Activated naive CD8-positive, alpha-beta T cell treated with anti-CD3 and anti-CD28 coated beads for 36 hours (primary cell): Measurements from ENCODE around the gene GLDN. TPM values are rescaled to one million over a fixed set of nuclear protein-coding genes. Genes with fewer than 3 reads are reported as not detected.

Source experiments
- DNase-seq: peaks from one replicate; pipeline ENCODE4 v3.0.0; 2021
- H3K27ac Mint-ChIP-seq: one replicate; pipeline ENCODE4 v1.8.0; 2022; ENCODE audit warnings: mild to moderate bottlenecking, moderate library complexity, mixed read lengths
- H3K27me3 Mint-ChIP-seq: one replicate; pipeline ENCODE4 v1.8.0; 2022; ENCODE audit warnings: mild to moderate bottlenecking, mixed read lengths
- H3K36me3 Mint-ChIP-seq: one replicate; pipeline ENCODE4 v1.8.0; 2021; ENCODE audit warnings: mild to moderate bottlenecking, mixed read lengths
- H3K4me1 Mint-ChIP-seq: one replicate; pipeline ENCODE4 v1.8.0; 2021; ENCODE audit warnings: mixed read lengths
- H3K4me3 Mint-ChIP-seq: one replicate; pipeline ENCODE4 v1.8.0; 2022; ENCODE audit warnings: mild to moderate bottlenecking, moderate library complexity, mixed read lengths
- H3K9me3 Mint-ChIP-seq: one replicate; pipeline ENCODE4 v1.8.0; 2022; ENCODE audit warnings: mixed read lengths
- total RNA-seq, 2 experiments: library from RNA; stranded (reverse); gene quantifications; one replicate each; pipeline ENCODE4 v1.2.3, GENCODE V29; 2021

The GLDN gene
- total RNA-seq, 2 experiments from 2014 or later = not detected

DNA sequence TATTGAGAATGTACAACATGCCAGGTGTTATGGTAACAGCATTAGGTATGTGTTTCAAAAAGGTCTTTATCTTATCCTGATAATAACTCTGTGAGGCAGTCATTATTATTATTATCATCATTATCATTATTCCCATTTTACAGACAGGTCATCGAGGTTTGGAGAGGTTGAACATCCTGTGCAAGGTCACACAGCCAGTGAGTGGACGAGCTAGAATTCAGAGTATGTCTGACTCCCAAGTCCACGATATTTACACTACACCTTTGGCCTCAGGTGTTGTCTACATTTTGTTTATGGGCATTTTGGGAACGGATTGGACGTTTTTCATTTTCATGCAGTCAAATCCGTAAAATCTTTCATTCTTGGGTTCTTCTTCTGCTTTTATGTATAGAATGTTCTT lies 24.0 kb downstream of the GLDN start:
- Mint-ChIP-seq H3K36me3 (no peaks in the 10 kb centered on the region), H3K9me3 (no peaks in the 10 kb centered on the region), H3K4me3 (no peak overlapping the region), H3K4me1 (no peaks in the 10 kb centered on the region), H3K27me3 (peaks cover 7% of the 10 kb centered on the region), H3K27ac (no peak overlapping the region)
- no peak for DNase-seq

DNA sequence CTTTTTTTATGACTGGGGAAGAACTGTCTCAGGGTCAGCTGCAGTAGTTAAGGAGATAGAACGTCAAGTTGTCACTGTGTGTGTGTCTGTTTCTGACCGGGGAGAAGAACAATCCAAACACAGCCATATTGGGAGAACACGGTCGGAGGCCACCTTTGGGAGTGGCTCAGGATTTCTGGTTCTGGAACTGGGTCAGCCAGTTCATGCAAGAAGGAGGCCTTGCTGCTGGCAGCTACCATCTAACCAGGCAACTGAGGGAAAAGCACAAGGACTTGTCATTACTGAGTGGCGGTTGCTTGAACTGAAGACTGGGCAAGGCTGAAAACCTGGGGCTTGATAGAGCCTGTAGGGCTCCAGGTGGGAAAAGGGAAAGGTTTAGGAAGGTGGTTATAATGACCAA lies 24.6 kb downstream of the GLDN start:
- Mint-ChIP-seq H3K27me3 (peaks cover 7% of the 10 kb centered on the region), H3K9me3 (no peaks in the 10 kb centered on the region), H3K4me3 (no peak overlapping the region), H3K36me3 (no peaks in the 10 kb centered on the region), H3K4me1 (no peaks in the 10 kb centered on the region), H3K27ac (no peak overlapping the region)
- DNase-seq = no peak

DNA sequence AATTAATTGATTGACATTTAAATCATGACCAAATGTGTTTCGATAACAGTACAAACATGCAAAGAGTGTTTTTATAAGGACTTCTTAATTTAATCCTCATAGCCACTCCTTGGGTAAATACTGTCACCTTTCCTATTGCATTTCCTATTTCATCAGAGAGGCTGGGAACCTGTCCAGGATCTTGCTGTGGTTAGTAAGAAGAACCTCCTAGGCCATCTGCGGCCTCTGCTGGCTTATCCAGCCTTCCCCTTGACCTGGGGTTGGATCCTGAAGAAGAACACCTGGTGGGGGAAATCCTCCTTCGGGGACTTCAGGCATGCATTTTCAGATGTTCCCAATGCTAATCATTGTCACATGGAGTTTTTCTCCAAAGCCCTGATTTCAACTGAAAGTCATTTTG lies 25.5 kb downstream of the GLDN start:
- Mint-ChIP-seq H3K4me3 (no peak overlapping the region), H3K27me3 (peaks cover 7% of the 10 kb centered on the region), H3K9me3 (no peaks in the 10 kb centered on the region), H3K27ac (no peak overlapping the region), H3K36me3 (no peaks in the 10 kb centered on the region), H3K4me1 (no peaks in the 10 kb centered on the region)
- DNase-seq = no peak

DNA sequence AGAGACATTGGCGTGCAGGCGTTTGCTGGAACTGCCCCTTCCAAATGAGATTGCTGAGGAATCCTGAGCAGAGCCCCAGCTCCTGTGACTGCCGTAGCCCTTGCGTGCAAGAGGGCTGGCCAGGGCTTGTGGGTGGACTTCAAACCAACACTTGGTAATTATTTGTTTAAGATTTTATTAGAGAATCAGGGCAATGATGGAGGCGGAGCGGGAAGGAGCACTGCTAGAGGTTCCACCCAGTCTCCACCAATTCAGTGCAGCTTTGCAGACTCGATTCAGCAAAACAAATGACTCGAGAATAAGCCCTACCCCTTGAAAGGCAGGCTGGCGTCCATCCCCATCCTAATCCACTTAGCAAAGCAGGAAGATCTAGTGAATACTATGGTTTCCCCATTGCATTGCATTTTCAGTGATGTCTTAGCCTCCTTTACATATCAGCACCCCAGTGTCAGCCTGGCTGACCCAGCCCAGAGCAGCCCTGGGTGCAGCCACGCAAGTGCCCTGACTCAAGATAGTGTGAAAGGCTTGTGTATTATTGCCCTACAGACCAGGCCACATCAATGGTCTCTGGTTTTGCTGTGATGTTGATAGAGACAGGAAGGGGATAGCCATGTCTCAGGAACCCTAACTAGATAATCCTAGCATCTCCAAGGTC lies 26.0 kb downstream of the GLDN start:
- Mint-ChIP-seq H3K9me3 (no peaks in the 10 kb centered on the region), H3K27me3 (peaks cover 7% of the 10 kb centered on the region), H3K4me1 (no peaks in the 10 kb centered on the region), H3K36me3 (no peaks in the 10 kb centered on the region), H3K27ac (no peak overlapping the region), H3K4me3 (no peak overlapping the region)
- no peak for DNase-seq

DNA sequence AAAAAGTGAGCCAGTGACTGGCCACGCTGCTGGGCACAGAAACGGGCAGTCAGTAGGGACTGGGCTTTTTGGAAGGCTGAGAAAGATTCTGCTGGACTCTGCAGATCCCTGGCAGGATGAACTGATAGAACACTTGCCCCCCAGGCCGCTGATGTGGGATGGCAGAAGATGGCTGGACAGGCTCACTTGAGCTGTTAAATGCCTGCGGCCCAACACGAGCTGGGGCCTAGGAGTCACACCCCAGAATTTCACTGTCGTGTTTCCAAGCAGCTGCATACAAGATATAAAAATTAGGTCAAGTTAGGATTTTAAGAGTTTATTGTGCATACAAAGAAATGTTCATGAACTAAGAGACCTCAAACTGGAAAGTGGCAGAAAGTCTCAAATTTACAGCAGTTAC lies 26.9 kb downstream of the GLDN start:
- Mint-ChIP-seq H3K27me3 (peaks cover 7% of the 10 kb centered on the region), H3K27ac (no peak overlapping the region), H3K9me3 (no peaks in the 10 kb centered on the region), H3K4me1 (no peaks in the 10 kb centered on the region), H3K36me3 (no peaks in the 10 kb centered on the region), H3K4me3 (no peak overlapping the region)
- DNase-seq = no peak

DNA sequence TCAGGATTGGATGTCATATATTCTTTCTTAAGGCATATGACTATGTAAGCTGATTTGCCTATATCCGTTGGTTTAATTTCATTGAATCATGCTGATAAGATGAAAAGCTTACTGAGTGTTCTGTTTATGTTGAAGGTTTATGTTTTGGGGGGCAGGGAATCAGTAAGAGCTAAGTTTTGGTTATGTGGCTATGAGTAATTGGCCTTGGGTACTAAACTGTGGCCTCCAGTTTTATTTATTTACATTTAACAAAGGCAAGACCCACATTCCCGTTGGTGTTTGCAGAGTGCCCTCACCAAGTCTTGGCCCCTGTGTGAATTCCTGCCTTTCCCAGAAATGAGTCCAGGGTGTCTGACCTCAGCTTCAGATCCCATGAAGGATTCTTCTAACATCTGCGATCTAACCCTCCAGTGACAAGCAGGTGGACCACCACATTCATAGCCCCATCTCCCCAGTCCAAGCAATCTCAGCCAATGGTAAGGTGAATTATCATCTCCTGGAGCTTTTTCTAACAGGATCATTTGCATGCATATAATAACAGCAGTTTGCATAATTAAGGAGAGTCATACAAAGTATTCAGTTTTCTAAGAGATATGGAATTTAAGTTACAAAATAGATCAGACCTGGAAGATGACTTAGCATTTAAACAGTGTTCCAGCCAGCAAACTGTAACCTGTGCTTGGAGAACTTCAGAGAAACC lies 27.4 kb downstream of the GLDN start:
- DNase-seq = no peak

DNA sequence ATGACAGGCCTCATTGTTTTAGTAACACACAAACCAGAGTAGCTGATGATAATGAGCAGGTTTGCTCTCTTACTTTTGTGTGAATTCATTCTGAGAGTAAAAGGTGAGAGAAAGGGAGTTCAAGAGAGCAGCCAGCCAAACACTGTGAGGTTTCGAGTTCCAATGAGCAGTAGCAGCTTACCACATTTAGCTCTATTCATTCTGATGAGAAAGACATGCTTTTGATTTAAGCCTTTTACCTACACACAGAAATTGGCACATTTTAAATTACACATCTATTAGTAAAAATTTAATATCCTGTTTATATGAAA lies 28.0 kb downstream of the GLDN start:
- H3K9me3 Mint-ChIP-seq = no peaks in the 10 kb centered on the region
- no peak overlapping the region for H3K4me3 Mint-ChIP-seq
- no peaks in the 10 kb centered on the region for H3K4me1 Mint-ChIP-seq
- no peaks in the 10 kb centered on the region for H3K36me3 Mint-ChIP-seq
- no peak overlapping the region for H3K27ac Mint-ChIP-seq
- peaks cover 7% of the 10 kb centered on the region for H3K27me3 Mint-ChIP-seq
- DNase-seq = no peak

More for the DNA sequence above, 27.4 kb downstream of the GLDN start:
- H3K27ac Mint-ChIP-seq = no peak overlapping the region
- H3K4me1 Mint-ChIP-seq = no peaks in the 10 kb centered on the region
- H3K27me3 Mint-ChIP-seq = peaks cover 7% of the 10 kb centered on the region
- no peaks in the 10 kb centered on the region for H3K36me3 Mint-ChIP-seq
- H3K9me3 Mint-ChIP-seq = no peaks in the 10 kb centered on the region
- H3K4me3 Mint-ChIP-seq = no peak overlapping the region

DNA sequence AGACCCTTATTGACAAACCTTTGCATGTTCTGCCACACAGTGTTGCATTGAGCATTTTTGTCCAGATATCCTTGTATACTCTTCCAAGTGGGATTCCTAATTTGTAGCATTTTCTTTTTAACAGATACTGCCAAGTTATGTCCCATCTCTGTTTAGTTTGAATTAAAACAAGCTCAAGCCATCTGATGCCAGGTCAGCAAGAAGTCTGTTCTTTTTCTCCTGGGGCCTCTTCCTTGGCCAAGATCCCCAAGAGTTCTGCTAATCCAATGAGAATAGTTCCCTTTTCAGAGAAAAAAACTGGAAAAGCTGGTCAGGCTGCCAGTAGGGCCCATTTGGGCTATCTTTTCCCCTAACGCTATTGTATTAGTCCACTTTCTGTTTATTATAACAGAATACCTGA lies 29.8 kb downstream of the GLDN start:
- Mint-ChIP-seq H3K36me3 (no peaks in the 10 kb centered on the region), H3K4me3 (no peak overlapping the region), H3K4me1 (no peaks in the 10 kb centered on the region), H3K27me3 (peaks cover under 1% of the 10 kb centered on the region), H3K9me3 (no peaks in the 10 kb centered on the region), H3K27ac (no peak overlapping the region)
- DNase-seq = no peak

DNA sequence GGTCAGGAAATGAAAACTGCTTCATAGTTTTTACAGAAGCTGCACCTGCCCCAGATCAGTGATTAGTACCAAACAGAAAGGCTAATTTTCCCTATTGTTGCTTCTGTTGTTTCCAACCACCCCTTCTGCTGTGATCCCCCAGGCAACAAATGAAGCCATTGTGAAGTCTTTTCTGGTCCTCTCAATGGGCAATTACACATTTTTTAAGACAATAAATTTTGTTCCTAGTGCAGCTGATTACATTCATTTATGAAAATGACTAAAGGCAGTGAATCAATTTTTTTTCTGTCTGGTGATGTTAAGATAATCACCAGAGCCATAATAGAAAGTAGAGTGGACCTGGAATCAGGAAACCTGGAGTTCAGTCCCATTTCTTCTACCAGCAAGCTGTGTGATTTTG lies 32.7 kb downstream of the GLDN start:
- Mint-ChIP-seq H3K4me1 (no peaks in the 10 kb centered on the region), H3K27ac (no peak overlapping the region), H3K4me3 (no peak overlapping the region), H3K9me3 (no peaks in the 10 kb centered on the region), H3K27me3 (no peaks in the 10 kb centered on the region), H3K36me3 (no peaks in the 10 kb centered on the region)
- no peak for DNase-seq

DNA sequence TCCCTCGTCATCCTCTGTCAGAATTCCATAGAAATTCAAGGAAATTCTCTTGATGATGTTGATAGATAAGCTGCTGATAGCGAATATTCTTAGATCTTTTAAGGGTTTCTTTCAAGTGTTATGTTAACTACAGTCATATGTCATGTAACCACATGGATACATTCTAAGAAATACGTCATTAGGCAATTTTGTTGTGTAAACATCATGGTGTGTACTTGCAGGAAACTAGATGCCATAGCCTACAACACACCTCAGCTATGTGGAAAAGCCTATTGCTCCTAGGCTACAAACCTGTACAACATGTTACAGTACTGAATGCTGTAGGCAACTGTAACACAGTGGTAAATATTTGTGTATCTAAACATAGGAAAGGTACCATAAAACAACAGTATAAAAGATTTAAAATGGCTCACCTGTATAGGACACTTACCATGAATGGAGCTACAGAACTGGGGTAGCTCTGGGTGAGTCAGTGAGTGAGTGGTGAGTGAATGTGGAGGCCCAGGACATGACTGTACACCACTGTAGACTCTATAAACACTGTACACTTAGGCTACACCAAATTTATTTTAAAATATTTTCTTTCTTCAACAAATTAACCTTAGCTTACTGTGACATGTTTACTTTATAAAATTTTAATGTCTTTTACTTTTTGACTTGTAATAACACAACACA lies 34.6 kb downstream of the GLDN start:
- no peaks in the 10 kb centered on the region for H3K9me3 Mint-ChIP-seq

DNA sequence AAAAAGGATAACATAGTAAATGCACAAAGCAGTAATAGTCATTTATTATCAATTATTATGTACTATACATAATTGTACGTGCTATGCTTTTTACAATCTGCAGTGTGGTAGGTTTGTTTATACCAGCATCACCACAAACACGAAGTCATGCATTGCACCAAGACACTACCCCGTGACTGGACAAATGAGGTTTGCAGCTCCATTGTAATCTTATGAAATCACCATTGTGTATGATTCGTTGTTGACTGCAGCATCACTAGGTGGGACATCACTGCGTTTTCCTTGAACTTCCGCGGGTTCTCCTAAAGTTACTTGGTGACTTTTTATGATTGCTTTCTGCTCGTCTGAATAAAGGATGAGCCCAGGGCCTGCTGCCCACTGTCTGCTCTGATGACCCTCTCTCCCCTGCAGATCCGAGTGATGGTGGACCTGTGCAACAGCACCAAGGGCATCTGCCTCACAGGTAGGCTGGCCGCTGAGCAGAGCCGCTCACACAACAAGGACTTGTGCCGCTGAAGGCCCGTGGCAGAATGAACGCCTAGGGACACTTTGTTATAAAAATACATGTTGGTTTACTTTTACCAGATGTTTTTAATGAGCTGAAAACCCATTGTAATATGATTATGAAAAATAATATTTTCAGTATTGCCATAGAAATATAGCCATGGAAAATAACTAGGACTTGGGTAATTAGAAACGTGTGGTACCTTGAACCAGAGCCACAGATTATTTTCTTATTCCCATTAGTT lies 35.8 kb downstream of the GLDN start:
- DNase-seq = no peak
- H3K4me3 Mint-ChIP-seq = no peak overlapping the region
- H3K27me3 Mint-ChIP-seq = peaks cover 9% of the 10 kb centered on the region
- no peaks in the 10 kb centered on the region for H3K9me3 Mint-ChIP-seq
- no peaks in the 10 kb centered on the region for H3K4me1 Mint-ChIP-seq
- no peak overlapping the region for H3K27ac Mint-ChIP-seq
- no peaks in the 10 kb centered on the region for H3K36me3 Mint-ChIP-seq

More for the DNA sequence above, 34.6 kb downstream of the GLDN start:
- Mint-ChIP-seq H3K27ac (no peak overlapping the region), H3K4me1 (no peaks in the 10 kb centered on the region), H3K27me3 (no peaks in the 10 kb centered on the region), H3K36me3 (no peaks in the 10 kb centered on the region), H3K4me3 (no peak overlapping the region)
- DNase-seq = no peak

DNA sequence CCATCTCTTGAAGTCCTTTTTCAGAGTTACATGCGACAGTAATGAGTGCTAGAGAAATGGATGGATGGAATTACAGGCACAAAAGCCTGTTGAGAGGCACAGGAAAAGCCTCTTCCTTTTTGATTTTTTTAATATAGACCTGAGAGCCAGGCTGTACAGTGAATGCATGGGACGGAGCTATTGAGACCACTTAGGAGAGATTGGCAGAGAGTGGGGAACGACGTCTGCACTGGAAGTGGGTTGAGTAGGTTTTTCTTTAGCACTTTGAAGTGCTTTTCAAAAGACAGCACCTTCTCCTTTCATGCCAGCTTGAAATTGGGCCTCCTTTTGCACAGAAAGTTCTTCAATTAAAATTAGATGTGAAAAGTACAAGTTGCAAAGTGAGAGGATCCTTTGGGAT lies 37.0 kb downstream of the GLDN start:
- peaks cover 17% of the 10 kb centered on the region for H3K27me3 Mint-ChIP-seq

DNA sequence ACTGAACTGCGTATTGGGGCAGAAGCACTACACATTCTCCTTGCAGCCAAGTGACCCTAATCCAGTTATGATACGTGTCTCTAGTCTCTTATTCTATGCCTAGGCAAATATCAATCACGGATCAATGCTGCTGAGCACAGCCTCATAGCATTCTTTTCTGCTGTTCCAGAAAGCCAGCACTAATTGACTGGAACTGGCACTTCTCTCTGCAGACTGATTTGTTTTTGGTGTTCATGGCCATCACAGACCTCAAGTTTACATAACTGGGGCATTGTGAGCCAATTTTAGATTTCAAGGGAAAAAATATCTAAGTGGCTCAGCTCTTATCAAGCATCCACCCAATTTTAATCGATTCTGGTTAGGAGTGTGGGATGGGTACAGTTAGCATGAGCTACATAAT lies 37.9 kb downstream of the GLDN start:
- Mint-ChIP-seq H3K36me3 (no peaks in the 10 kb centered on the region), H3K4me3 (no peak overlapping the region), H3K27me3 (peaks cover 21% of the 10 kb centered on the region), H3K4me1 (no peaks in the 10 kb centered on the region), H3K27ac (no peak overlapping the region), H3K9me3 (no peaks in the 10 kb centered on the region)
- DNase-seq = no peak

More for the DNA sequence above, 37.0 kb downstream of the GLDN start:
- DNase-seq = no peak
- H3K27ac Mint-ChIP-seq = no peak overlapping the region
- no peak overlapping the region for H3K4me3 Mint-ChIP-seq
- no peaks in the 10 kb centered on the region for H3K36me3 Mint-ChIP-seq
- no peaks in the 10 kb centered on the region for H3K9me3 Mint-ChIP-seq
- no peaks in the 10 kb centered on the region for H3K4me1 Mint-ChIP-seq

DNA sequence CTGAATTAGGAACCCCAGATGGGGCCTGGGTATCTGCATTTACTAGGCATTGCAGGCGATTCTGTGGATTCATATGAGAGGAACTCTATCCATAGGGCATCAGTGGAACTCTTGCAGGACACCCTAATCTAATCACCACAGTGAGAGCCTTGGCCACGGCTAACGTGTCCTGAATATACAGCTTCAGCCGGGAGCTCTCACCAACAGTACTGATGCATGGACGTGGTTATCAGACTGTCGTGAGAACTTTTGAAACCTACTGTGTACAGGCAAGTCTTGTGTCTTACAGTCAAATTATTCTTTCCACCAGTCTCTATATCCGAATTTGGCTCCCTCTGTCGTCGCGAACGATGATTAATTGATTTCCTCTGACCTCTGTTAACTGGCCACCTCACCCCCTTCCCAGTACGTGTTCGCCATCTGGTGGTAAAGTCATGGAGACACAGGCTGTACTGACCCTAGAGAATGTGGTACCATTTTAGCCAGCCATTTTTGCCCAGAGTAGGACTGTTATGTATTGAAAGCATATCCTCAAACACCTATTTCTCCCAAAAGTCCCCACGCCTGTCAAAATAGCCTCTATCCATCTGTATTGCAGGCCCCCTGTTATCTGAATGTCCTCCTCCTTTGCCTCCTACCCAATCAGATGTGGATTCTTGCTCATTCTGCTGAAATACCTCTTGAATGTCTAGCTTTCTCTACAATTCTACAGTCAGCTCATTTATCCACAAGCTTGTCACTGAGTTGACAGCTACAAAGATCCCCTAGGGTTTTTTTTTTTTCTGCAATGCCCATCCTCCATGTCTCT lies 39.7 kb downstream of the GLDN start:
- no peaks in the 10 kb centered on the region for H3K4me1 Mint-ChIP-seq
- DNase-seq = peak; percentile 29
- no peaks in the 10 kb centered on the region for H3K36me3 Mint-ChIP-seq
- H3K27me3 Mint-ChIP-seq = peaks cover 27% of the 10 kb centered on the region
- no peak overlapping the region for H3K27ac Mint-ChIP-seq
- no peaks in the 10 kb centered on the region for H3K9me3 Mint-ChIP-seq
- no peak overlapping the region for H3K4me3 Mint-ChIP-seq

DNA sequence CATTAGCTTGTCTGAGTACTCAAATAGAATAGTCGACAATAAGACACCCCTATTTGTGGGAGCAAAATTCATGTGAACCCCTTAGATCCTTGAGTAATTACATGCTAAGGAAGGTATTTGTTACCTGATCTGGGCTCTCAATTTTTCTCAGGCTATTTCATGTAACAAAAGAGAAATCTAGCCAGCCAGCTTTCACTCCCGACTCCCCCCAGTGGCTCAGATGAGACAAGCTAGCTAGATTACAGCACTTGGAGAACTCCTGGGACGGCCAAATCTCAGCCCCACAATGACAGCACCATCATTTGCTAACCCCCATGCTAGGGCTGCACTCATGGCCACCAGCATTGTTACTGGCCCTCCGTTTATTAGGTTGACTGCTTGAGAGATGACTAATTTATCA lies 41.3 kb downstream of the GLDN start:
- Mint-ChIP-seq H3K36me3 (no peaks in the 10 kb centered on the region), H3K9me3 (no peaks in the 10 kb centered on the region), H3K27ac (no peak overlapping the region), H3K27me3 (peaks cover 27% of the 10 kb centered on the region), H3K4me1 (no peaks in the 10 kb centered on the region), H3K4me3 (no peak overlapping the region)
- peak; percentile 6 for DNase-seq
